Measurements from ENCODE around the gene CEP83. TPM values are rescaled to one million over a fixed set of nuclear protein-coding genes. Genes with fewer than 3 reads are reported as not detected.

CEP83 gene
- total RNA-seq, 1 donor, result 9.8 TPM

DNA sequence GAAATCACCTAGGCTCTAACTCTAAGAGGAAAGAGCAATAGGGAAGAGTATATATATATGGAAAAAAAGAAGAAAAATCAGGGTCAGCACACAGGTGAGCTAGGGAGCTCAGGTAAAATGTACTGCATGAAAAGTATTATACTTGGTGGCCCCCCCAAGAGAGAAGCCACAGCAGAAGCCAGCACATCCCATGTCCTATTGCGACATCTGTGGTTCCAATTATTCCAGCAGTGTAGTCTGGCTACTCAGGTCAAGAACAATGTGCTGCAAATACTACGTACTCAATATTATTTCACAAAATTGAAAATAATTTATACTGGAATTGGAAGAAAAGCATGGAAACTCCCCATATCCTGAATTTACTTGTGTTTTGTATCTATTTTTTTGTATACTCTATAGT, 85.5 kb downstream of the CEP83 start:
- TF ChIP-seq, protein P1, sequence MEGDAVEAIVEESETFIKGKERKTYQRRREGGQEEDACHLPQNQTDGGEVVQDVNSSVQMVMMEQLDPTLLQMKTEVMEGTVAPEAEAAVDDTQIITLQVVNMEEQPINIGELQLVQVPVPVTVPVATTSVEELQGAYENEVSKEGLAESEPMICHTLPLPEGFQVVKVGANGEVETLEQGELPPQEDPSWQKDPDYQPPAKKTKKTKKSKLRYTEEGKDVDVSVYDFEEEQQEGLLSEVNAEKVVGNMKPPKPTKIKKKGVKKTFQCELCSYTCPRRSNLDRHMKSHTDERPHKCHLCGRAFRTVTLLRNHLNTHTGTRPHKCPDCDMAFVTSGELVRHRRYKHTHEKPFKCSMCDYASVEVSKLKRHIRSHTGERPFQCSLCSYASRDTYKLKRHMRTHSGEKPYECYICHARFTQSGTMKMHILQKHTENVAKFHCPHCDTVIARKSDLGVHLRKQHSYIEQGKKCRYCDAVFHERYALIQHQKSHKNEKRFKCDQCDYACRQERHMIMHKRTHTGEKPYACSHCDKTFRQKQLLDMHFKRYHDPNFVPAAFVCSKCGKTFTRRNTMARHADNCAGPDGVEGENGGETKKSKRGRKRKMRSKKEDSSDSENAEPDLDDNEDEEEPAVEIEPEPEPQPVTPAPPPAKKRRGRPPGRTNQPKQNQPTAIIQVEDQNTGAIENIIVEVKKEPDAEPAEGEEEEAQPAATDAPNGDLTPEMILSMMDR (IDR thresholded peaks at IDR 0.05; ENCODE audit: extremely low read depth, low read depth, low read length), result no peak
- no peak overlapping the region for H3K27ac ChIP-seq (ENCODE audit: low read depth, low read length)
- H3K4me1 ChIP-seq (ENCODE audit: insufficient read depth, low read length), result no peaks in the 10 kb centered on the region

GRCh38 chr12:94372461-94372860, 87.2 kb downstream of the CEP83 start:
- H3K27me3 ChIP-seq (ENCODE audit: insufficient read depth, low read length), result no peaks in the 10 kb centered on the region
- no peaks in the 10 kb centered on the region for H3K79me2 ChIP-seq (ENCODE audit: insufficient read depth, low read length)
- TF ChIP-seq, protein P1 (IDR thresholded peaks at IDR 0.05; ENCODE audit: extremely low read depth, low read depth, low read length), result no peak
- no peak overlapping the region for H3K27ac ChIP-seq (ENCODE audit: low read depth, low read length)
- H4K20me1 ChIP-seq (ENCODE audit: insufficient read depth, low read length), result no peaks in the 10 kb centered on the region
- H3K4me2 ChIP-seq (ENCODE audit: insufficient read depth, low read length), result no peak overlapping the region
- no peaks in the 10 kb centered on the region for H3K9me3 ChIP-seq (ENCODE audit: low read depth, low read length)
- H3K4me3 ChIP-seq (ENCODE audit: insufficient read depth, low read length), result no peak overlapping the region
- no peaks in the 10 kb centered on the region for H3K4me1 ChIP-seq (ENCODE audit: insufficient read depth, low read length)
- H3K36me3 ChIP-seq (ENCODE audit: insufficient read depth, low read length), result no peaks in the 10 kb centered on the region
- no peak for DNase-seq (ENCODE audit: insufficient read length, low spot score, missing footprints)
- no peak overlapping the region for H2AFZ ChIP-seq (ENCODE audit: low read length)

More for the DNA sequence above, 85.5 kb downstream of the CEP83 start:
- Histone ChIP-seq H4K20me1 (ENCODE audit: insufficient read depth, low read length) (no peaks in the 10 kb centered on the region), H3K4me3 (ENCODE audit: insufficient read depth, low read length) (no peak overlapping the region), H3K4me2 (ENCODE audit: insufficient read depth, low read length) (no peak overlapping the region), H3K36me3 (ENCODE audit: insufficient read depth, low read length) (no peaks in the 10 kb centered on the region), H3K79me2 (ENCODE audit: insufficient read depth, low read length) (no peaks in the 10 kb centered on the region), H2AFZ (ENCODE audit: low read length) (no peak overlapping the region), H3K9me3 (ENCODE audit: low read depth, low read length) (no peaks in the 10 kb centered on the region), H3K27me3 (ENCODE audit: insufficient read depth, low read length) (no peaks in the 10 kb centered on the region)
- DNase-seq (ENCODE audit: insufficient read length, low spot score, missing footprints), result no peak

- Histone ChIP-seq H3K27ac (ENCODE audit: low read depth, low read length) (no peak overlapping the region), H2AFZ (ENCODE audit: low read length) (no peak overlapping the region), H3K4me1 (ENCODE audit: insufficient read depth, low read length) (no peaks in the 10 kb centered on the region), H3K36me3 (ENCODE audit: insufficient read depth, low read length) (no peaks in the 10 kb centered on the region), H3K4me3 (ENCODE audit: insufficient read depth, low read length) (no peak overlapping the region), H3K27me3 (ENCODE audit: insufficient read depth, low read length) (no peaks in the 10 kb centered on the region), H3K4me2 (ENCODE audit: insufficient read depth, low read length) (no peak overlapping the region), H4K20me1 (ENCODE audit: insufficient read depth, low read length) (no peaks in the 10 kb centered on the region), H3K79me2 (ENCODE audit: insufficient read depth, low read length) (no peaks in the 10 kb centered on the region), H3K9me3 (ENCODE audit: low read depth, low read length) (no peaks in the 10 kb centered on the region)
- TF ChIP-seq, protein P1 (IDR thresholded peaks at IDR 0.05; ENCODE audit: extremely low read depth, low read depth, low read length), result no peak
- DNase-seq (ENCODE audit: insufficient read length, low spot score, missing footprints), result no peak
Observed at GRCh38 chr12:94362653-94363052, 97.0 kb downstream of the CEP83 start.

- no peaks in the 10 kb centered on the region for H3K9me3 ChIP-seq (ENCODE audit: low read depth, low read length)
- TF ChIP-seq, protein P1 (IDR thresholded peaks at IDR 0.05; ENCODE audit: extremely low read depth, low read depth, low read length), result no peak
- no peaks in the 10 kb centered on the region for H4K20me1 ChIP-seq (ENCODE audit: insufficient read depth, low read length)
- no peaks in the 10 kb centered on the region for H3K4me1 ChIP-seq (ENCODE audit: insufficient read depth, low read length)
- H3K27me3 ChIP-seq (ENCODE audit: insufficient read depth, low read length), result no peaks in the 10 kb centered on the region
- H3K36me3 ChIP-seq (ENCODE audit: insufficient read depth, low read length), result no peaks in the 10 kb centered on the region
- no peak for DNase-seq (ENCODE audit: insufficient read length, low spot score, missing footprints)
- H3K4me3 ChIP-seq (ENCODE audit: insufficient read depth, low read length), result no peak overlapping the region
- no peak overlapping the region for H2AFZ ChIP-seq (ENCODE audit: low read length)
- no peaks in the 10 kb centered on the region for H3K79me2 ChIP-seq (ENCODE audit: insufficient read depth, low read length)
- H3K4me2 ChIP-seq (ENCODE audit: insufficient read depth, low read length), result no peak overlapping the region
- no peak overlapping the region for H3K27ac ChIP-seq (ENCODE audit: low read depth, low read length)
Observed at GRCh38 chr12:94359761-94360160, 99.9 kb downstream of the CEP83 start.
